Mesothelial cell of epicardium (in vitro differentiated cells): ENCODE data around the gene SLF2. TPM values are rescaled to one million over a fixed set of nuclear protein-coding genes. Genes with fewer than 3 reads are reported as not detected.

ENCODE experiments used
- DNase-seq, 2 experiments: peaks; one replicate each; pipeline ENCODE4 v3.0.0; 2021; ENCODE audit warnings: low spot score in 2 of 2; ENCODE audit not compliant: unreplicated experiment in 2 of 2
- H3K27ac Mint-ChIP-seq: 2 replicates; pipeline ENCODE4 v1.8.0; 2021; ENCODE audit warnings: mixed read lengths
- H3K27me3 Mint-ChIP-seq: 2 replicates; pipeline ENCODE4 v1.8.0; 2021; ENCODE audit warnings: low read depth, mixed read lengths
- H3K36me3 Mint-ChIP-seq: 2 replicates; pipeline ENCODE4 v1.8.0; 2021; ENCODE audit warnings: mixed read lengths
- H3K4me1 Mint-ChIP-seq: 2 replicates; pipeline ENCODE4 v1.8.0; 2021; ENCODE audit warnings: mixed read lengths
- H3K4me3 Mint-ChIP-seq: 2 replicates; pipeline ENCODE4 v1.8.0; 2021; ENCODE audit warnings: mild to moderate bottlenecking, moderate library complexity, mixed read lengths
- H3K9me3 Mint-ChIP-seq: 2 replicates; pipeline ENCODE4 v1.8.0; 2021; ENCODE audit warnings: mixed read lengths
- CTCF ChIP-seq: fragments of 200-600 bp; sonication (generic); IDR thresholded peaks from one replicate; pipeline ENCODE4 v1.5.0; 2021; ENCODE audit warnings: antibody characterized with exemption; ENCODE audit not compliant: unreplicated experiment
- total RNA-seq: library from RNA; stranded (reverse); gene quantifications from 3 replicates; pipeline ENCODE4 v1.2.1, GENCODE V29; 2021

The SLF2 gene
- total RNA-seq, 1 donor from 2014 or later: 35.5 TPM

- Mint-ChIP-seq H3K4me1 (no peaks in the 10 kb centered on the region), H3K27me3 (no peaks in the 10 kb centered on the region), H3K27ac (no peak overlapping the region), H3K4me3 (no peak overlapping the region), H3K36me3 (peaks cover 37% of the 10 kb centered on the region), H3K9me3 (no peaks in the 10 kb centered on the region)
- DNase-seq: no peak
- TF ChIP-seq CTCF: no peak
Measured at GRCh38 chr10:100945754-100946153, 33.0 kb downstream of the SLF2 start.

- H3K4me3 Mint-ChIP-seq: no peak overlapping the region
- peaks cover 25% of the 10 kb centered on the region for H3K36me3 Mint-ChIP-seq
- no peak overlapping the region for H3K27ac Mint-ChIP-seq
- H3K27me3 Mint-ChIP-seq: no peaks in the 10 kb centered on the region
- no peak for TF ChIP-seq CTCF
- DNase-seq: no peak
- H3K4me1 Mint-ChIP-seq: no peaks in the 10 kb centered on the region
- no peaks in the 10 kb centered on the region for H3K9me3 Mint-ChIP-seq
Measured at GRCh38 chr10:100948916-100949315, 36.2 kb downstream of the SLF2 start.

DNA sequence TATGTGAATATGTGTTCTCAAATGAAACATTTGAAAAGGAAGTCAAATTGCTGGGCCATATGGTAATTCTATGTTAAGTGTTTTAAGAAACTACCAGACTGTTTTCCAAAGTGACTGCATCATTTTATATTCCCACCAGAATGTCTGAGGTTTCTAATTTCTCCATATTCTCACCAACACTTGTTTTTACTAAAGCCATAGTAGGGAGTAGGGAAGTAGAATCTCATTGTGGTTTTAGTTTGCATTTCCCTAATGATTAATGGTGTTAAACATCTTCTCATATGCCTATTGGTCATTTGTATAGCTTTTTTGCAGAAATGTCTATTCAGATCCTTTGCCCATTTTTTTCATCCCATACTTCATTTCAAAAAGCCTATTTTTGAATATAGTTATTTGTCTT, 47.5 kb downstream of the SLF2 start:
- H3K9me3 Mint-ChIP-seq: no peaks in the 10 kb centered on the region
- DNase-seq: no peak
- H3K27me3 Mint-ChIP-seq: no peaks in the 10 kb centered on the region
- no peaks in the 10 kb centered on the region for H3K4me1 Mint-ChIP-seq
- peaks cover 34% of the 10 kb centered on the region for H3K36me3 Mint-ChIP-seq
- H3K4me3 Mint-ChIP-seq: no peak overlapping the region
- no peak for TF ChIP-seq CTCF
- H3K27ac Mint-ChIP-seq: no peak overlapping the region

DNA sequence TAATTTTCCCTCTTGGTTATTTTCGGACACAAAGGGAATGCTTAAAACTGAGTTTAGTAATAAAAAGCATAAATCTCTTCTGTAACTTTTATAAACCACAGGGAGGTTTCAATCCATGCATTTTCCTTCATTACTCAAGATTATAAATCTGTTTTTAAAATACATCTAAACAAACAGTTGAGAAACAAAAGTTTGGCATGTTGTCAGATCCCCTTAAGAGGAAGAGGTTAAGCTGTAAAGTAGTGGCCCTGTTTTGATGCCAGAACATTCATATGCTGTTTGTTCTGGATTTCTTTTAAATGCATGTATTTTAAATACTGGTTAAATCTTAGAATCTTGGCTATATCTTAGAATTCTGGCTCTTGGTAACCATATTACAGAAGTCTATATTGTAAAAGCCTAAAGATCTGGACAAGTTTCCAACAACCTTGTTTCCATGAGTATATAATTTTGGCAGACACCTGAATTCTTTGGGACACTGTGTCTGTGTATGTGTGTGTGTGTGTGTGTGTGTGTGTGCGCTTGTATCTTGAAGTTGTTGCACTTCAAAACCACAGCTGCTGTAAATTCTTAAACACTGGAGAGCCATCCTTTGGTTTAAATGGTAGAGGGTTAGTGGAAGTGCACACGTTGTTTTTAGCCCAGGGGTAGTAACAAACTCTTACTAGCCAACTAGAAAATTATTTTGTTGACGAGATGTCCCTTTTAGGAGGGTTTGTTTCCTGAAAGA, 49.8 kb downstream of the SLF2 start:
- TF ChIP-seq CTCF: no peak
- Mint-ChIP-seq H3K27ac (no peak overlapping the region), H3K4me1 (no peaks in the 10 kb centered on the region), H3K9me3 (no peaks in the 10 kb centered on the region), H3K36me3 (peaks cover 24% of the 10 kb centered on the region), H3K27me3 (no peaks in the 10 kb centered on the region), H3K4me3 (no peak overlapping the region)
- no peak for DNase-seq

DNA sequence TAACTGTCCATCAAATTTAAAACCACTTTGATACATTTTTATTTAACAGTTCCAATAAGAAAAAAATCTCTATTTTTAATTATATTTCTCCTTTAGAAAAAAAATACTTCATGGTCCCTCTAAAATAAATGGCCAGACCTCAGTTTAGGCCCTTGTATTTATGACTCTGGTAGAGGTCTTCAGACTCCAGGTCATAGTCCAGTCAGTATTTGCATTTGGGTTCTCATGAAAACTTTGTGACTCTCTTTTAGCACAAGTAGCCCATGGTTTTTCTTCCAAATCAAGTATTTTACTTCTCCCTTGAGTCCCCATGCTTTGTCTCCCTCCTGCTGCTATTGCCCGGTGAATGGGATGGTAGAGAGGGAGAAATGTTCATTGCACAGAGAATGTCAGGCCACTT, 51.1 kb downstream of the SLF2 start:
- peaks cover 20% of the 10 kb centered on the region for H3K36me3 Mint-ChIP-seq
- H3K27ac Mint-ChIP-seq: no peak overlapping the region
- H3K4me1 Mint-ChIP-seq: peaks cover 5% of the 10 kb centered on the region
- H3K9me3 Mint-ChIP-seq: no peaks in the 10 kb centered on the region
- DNase-seq: no peak
- no peak for TF ChIP-seq CTCF
- H3K27me3 Mint-ChIP-seq: no peaks in the 10 kb centered on the region
- H3K4me3 Mint-ChIP-seq: no peak overlapping the region
